DND-41 (cell line): ENCODE data around the gene ZC3H7B.

ENCODE experiments used
- ATAC-seq: fragments of 200-7000 bp; cut with Tn5 transposase; 3 replicates; pipeline ENCODE4 v1.9.1; 2021; ENCODE audit warnings: low read depth; ENCODE audit not compliant: insufficient read depth
- DNase-seq: peaks from one replicate; pipeline ENCODE4 v3.0.0-alpha.2; 2020
- H2AFZ ChIP-seq: 2 replicates; pipeline ENCODE4 v1.6.0; 2012; ENCODE audit warnings: low read depth, low read length
- H3K27ac ChIP-seq: 2 replicates; pipeline ENCODE4 v1.5.1; 2012; ENCODE audit warnings: low read length, inconsistent platforms
- H3K27me3 ChIP-seq: fragments of 200-600 bp; sonication (generic); 2 replicates; pipeline ENCODE4 v1.6.0; 2012; ENCODE audit warnings: low read length, mild to moderate bottlenecking, inconsistent platforms; ENCODE audit not compliant: insufficient read depth, poor library complexity
- H3K36me3 ChIP-seq: 2 replicates; pipeline ENCODE4 v1.5.1; 2012; ENCODE audit warnings: low read length, inconsistent platforms; ENCODE audit not compliant: insufficient read depth
- H3K4me1 ChIP-seq: 2 replicates; pipeline ENCODE4 v1.5.1; 2012; ENCODE audit warnings: mild to moderate bottlenecking, low read length; ENCODE audit not compliant: insufficient read depth
- H3K4me2 ChIP-seq: 2 replicates; pipeline ENCODE4 v1.6.0; 2012; ENCODE audit warnings: mild to moderate bottlenecking, moderate library complexity, low read length, inconsistent platforms; ENCODE audit not compliant: insufficient read depth
- H3K4me3 ChIP-seq, 2 experiments: fragments of 200-600 bp in 1 of 2; shearing (Covaris generic) in 1 of 2; 2 replicates each; pipeline ENCODE4 v1.5.1; 2012 to 2016; ENCODE audit warnings: inconsistent platforms in 2 of 2, low read length in 2 of 2, mild to moderate bottlenecking in 2 of 2, low read depth in 1 of 2, moderate library complexity in 1 of 2
- H3K79me2 ChIP-seq: 2 replicates; pipeline ENCODE4 v1.6.0; 2012; ENCODE audit warnings: low read length, inconsistent platforms; ENCODE audit not compliant: insufficient read depth
- H3K9ac ChIP-seq: 2 replicates; pipeline ENCODE4 v1.6.0; 2012; ENCODE audit warnings: low read depth, mild to moderate bottlenecking, inconsistent platforms, low read length, moderate library complexity
- H3K9me3 ChIP-seq: 2 replicates; pipeline ENCODE4 v1.5.1; 2012; ENCODE audit warnings: low read length, moderate library complexity, mild to moderate bottlenecking, inconsistent platforms; ENCODE audit not compliant: insufficient read depth, severe bottlenecking
- H4K20me1 ChIP-seq: 2 replicates; pipeline ENCODE4 v1.6.0; 2012; ENCODE audit warnings: low read length; ENCODE audit not compliant: insufficient read depth
- CTCF ChIP-seq: IDR thresholded peaks from 2 replicates; pipeline ENCODE4 v1.5.1; 2012; ENCODE audit warnings: borderline replicate concordance, low read length, moderate library complexity, mild to moderate bottlenecking; ENCODE audit not compliant: poor library complexity, severe bottlenecking; ENCODE audit errors: extremely low read depth
- EZH2 ChIP-seq: IDR thresholded peaks from 3 replicates; pipeline ENCODE4 v1.6.1; 2012; ENCODE audit warnings: borderline replicate concordance, low read depth, mild to moderate bottlenecking, moderate library complexity, low read length, inconsistent platforms; ENCODE audit not compliant: severe bottlenecking

Gene ZC3H7B

GRCh38 chr22:41347066-41347859 lies 45.9 kb downstream of the ZC3H7B start:
- H4K20me1 ChIP-seq: peaks cover 3% of the 10 kb centered on the region; the same call in 1 of the 2 replicates
- H3K27me3 ChIP-seq: no peaks in the 10 kb centered on the region
- peaks cover 94% of the 10 kb centered on the region for H3K36me3 ChIP-seq
- H3K27ac ChIP-seq: no peak overlapping the region
- H3K4me1 ChIP-seq: no peaks in the 10 kb centered on the region
- TF ChIP-seq CTCF: no peak
- TF ChIP-seq EZH2: no peak
- no peak overlapping the region for H2AFZ ChIP-seq
- ATAC-seq: no peak
- no peaks in the 10 kb centered on the region for H3K79me2 ChIP-seq
- DNase-seq: no peak
- H3K4me3 ChIP-seq: no peak overlapping the region
- no peak overlapping the region for H3K4me2 ChIP-seq
- no peaks in the 10 kb centered on the region for H3K9me3 ChIP-seq
- H3K9ac ChIP-seq: no peak overlapping the region

GRCh38 chr22:41348964-41349484 lies 47.7 kb downstream of the ZC3H7B start:
- Histone ChIP-seq H3K27me3 (no peaks in the 10 kb centered on the region), H3K9ac (no peak overlapping the region), H4K20me1 (peaks cover 3% of the 10 kb centered on the region; the same call in 1 of the 2 replicates), H3K79me2 (no peaks in the 10 kb centered on the region), H2AFZ (no peak overlapping the region), H3K4me3 (no peak overlapping the region), H3K4me2 (no peak overlapping the region), H3K4me1 (no peaks in the 10 kb centered on the region), H3K36me3 (peaks cover 89% of the 10 kb centered on the region), H3K9me3 (no peaks in the 10 kb centered on the region), H3K27ac (no peak overlapping the region)
- DNase-seq (no peak), ATAC-seq (no peak)
- TF ChIP-seq EZH2 (no peak), CTCF (no peak)

- H3K36me3 ChIP-seq: peaks cover 92% of the 10 kb centered on the region
- no peaks in the 10 kb centered on the region for H3K4me1 ChIP-seq
- no peaks in the 10 kb centered on the region for H3K27me3 ChIP-seq
- no peak overlapping the region for H2AFZ ChIP-seq
- DNase-seq (no peak), ATAC-seq (no peak)
- H4K20me1 ChIP-seq: peaks cover 3% of the 10 kb centered on the region; the same call in 1 of the 2 replicates
- H3K79me2 ChIP-seq: no peaks in the 10 kb centered on the region
- no peaks in the 10 kb centered on the region for H3K9me3 ChIP-seq
- H3K9ac ChIP-seq: no peak overlapping the region
- no peak overlapping the region for H3K4me2 ChIP-seq
- TF ChIP-seq CTCF: no peak
- TF ChIP-seq EZH2: no peak
- H3K4me3 ChIP-seq: no peak overlapping the region
- no peak overlapping the region for H3K27ac ChIP-seq
Measured at GRCh38 chr22:41350087-41350486, 48.8 kb downstream of the ZC3H7B start.
